GM19438 (cell line): Measurements from ENCODE around the gene PYGL.
"Not testable (repeated sequence)": the region's sequence is repeated elsewhere in the genome, so short reads cannot be mapped to it uniquely, and the experiment has no call there.

ENCODE experiments used
- ATAC-seq: cut with Tn5 transposase; IDR thresholded peaks from one replicate; pipeline ENCODE4 v1.9.1; 2021; ENCODE audit warnings: low read depth; ENCODE audit not compliant: unreplicated experiment

PYGL gene

DNA sequence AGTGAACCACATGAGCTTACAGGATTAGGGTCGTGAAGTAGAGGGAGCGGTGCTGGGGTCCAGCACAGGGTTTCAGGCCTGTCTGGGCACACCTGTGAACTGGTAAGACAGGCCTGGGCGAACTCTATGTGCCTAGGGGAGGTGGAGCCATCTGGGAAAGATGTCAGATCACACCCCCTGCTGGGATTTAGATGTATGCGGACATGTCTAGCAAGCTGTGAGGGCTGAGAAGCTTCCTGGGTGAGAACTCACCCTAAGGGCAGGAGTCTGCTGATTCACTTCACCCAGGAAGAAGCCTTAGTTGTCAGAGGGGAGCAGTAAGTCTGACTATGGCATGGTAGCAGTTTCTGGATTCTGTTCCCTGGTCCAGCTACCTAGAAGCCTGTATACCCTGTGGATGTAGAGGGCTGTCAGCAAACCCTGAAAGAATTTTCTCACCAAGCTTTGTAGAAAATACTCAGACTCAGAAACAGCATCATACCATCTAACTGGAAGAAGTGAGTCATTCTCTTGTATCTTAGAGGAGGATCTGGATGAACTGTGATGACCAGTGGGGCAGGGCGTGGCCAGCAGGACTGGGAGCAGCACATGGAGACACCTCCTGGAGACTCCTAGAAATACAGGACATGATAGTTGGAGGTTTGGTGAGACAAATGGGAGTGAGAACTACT is 11.2 kb upstream of the PYGL start:
- no peak for ATAC-seq

DNA sequence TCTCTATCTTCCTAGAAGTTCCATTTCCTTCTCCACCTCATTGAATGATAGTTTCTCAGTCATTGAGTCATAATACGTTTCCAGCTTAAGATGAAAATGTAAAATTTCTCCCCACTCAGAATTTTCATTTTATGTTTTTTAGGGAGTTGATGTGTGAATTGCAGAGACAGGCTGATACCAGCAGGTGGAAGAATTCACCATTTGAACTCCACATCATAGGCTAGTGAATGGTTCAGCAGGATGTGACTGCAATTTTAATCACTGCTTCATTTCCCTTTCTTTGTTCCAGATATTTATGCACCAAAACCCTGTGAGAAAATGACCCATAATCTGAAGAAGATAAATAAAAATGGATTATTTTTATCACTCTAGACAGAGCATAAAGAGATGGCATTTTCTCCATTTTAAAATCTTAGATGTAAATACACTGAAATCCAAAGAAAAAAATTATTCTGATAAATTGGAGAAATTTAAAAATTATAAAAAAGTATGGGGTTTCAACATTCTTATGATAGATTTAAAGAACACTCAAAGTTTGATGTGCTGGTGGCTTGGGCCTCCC is 10.6 kb upstream of the PYGL start:
- ATAC-seq: no peak

DNA sequence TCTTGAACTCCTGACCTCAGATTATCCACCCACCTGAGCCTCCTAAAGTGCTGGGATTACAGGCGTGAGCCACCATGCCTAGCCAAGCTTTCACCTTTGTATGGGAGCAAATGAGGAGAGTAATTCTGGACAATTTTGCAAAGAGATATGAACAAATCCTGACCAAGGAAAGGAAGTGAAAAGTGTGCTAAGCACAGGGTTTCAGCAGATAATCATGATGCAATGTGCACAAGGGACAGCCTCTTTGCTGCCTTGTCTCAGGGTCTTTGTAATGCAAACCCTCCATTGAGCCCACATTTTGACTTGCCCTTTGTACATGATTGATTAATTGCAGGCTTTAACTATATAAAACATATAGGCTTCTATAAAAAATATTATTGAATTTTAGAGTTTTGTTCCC is 9.2 kb upstream of the PYGL start:
- ATAC-seq: no peak

DNA sequence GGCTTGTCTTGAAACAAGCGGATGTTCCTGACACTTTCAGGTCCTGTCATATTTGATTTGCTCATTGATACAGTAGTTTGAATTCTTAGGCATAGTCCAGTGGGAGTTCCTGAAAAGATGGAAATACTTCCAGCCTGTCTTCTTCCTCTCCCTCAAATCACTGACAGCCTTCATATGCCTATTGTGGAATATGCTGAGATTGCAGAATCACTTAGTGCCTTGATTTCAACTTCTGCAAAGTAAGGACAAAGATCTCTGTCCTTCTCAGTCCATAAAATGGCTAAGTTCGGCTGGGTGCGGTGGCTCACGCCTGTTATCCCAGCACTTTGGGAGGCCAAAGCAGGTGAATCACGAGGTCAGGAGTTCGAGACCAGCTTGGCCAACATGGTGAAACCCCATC is 6.7 kb upstream of the PYGL start:
- no peak for ATAC-seq

DNA sequence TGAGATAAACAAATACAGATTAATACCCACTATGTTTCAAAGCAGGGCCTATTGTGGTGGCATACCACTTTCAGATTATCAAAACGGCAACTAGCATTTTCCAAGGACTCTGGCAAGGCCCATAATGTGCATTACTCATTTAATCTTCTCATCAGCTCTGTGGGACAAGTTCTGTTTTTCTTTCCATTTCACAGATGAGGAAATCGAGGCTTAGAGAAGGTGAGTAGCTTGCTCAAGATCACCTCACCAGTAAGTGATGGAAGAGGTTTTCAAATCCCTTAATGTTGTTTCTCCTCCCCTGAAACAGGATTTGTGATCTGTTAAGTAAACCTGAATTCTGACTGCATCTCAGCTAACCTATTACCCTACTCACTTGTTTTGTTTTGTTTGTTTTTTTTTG is 3.9 kb upstream of the PYGL start:
- ATAC-seq: no peak

DNA sequence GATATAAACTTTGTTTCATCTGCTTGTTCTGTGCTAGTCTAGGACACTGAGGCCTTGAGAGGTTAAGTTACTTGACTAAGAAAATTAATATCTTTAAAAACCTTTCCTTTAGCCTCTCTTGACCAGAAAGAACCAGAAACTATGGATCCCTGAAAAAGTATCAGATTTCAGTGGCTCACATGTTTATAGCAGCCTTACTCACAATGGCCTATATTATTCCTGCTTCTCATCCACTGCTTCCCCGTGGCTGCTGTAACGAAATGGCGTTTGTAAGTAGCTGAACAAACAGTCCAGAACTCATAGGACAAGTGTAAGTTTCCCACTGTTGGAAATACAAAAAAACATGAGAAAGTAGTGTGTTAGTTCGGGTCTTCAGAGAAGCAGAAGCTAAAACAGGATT is 3.2 kb upstream of the PYGL start:
- ATAC-seq: no peak

DNA sequence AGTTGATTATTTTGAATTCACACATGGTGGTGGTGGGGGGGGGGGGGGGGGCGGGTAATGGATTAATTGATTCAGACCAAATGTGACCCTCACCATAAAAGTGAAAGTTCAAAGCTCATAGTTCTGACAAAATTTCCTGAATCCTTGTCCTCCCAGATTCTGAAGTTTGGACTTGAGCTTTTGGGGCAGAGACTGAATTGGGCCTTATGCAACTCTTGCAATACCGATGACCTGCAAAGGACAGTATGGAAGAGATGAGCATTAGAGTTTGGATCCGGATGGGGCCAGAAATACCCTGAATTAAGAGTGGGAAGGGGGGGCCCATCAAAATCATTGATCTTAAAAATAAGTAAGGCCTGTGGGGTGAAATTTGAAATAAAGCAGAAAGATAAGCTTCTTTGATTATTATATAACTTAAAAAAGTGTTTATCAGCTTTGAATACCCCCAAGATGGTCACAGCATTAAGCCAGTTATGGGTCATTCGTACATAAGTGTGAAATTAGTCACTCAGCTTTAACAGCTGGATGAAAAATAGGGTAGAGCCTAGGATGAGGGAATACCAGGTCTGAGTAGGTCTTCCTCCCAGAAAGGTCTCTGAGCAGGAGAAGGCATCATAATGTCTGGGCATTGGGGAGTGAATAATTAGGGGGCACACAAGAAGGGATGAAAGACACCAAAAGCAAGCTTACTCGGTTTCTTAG is 2.1 kb upstream of the PYGL start:
- ATAC-seq: no peak

DNA sequence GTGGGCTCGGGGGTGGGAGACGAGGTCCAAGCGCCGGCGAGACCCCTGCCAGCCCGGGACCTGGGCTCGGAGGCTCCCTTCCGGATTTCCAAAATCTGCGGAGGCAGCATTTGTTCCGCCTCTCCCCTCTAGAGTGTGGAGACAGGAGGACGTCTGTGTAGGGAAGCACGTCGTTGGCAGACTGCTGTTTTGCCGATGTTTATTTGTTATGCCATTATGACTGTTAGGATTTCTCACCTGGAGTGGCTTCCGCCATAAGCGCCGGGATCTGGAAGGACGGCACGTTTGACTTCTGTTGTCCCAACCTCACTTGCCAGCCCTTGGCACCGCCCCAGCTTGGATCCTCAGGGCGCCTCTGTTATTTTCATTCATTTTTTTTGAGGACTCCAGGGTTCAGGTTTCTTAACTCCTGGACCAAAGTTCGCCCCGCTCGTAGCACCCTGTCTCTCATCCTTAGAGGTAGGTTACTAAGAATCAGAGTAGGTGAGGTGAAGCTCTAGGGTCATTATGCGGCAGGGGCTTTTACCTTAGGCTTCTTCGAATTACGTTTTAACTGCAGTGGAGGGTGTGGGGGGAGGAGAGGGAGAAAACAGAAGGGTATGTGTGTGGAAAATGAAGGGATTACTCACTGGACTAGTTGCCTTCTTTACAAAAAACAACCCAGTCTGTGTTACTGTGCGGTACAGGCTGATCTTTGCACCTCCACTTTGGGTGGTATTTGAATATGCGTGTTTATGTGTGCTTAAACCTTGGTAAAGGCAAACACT is 547 bp upstream of the PYGL start:
- ATAC-seq: peak; percentile 8

DNA sequence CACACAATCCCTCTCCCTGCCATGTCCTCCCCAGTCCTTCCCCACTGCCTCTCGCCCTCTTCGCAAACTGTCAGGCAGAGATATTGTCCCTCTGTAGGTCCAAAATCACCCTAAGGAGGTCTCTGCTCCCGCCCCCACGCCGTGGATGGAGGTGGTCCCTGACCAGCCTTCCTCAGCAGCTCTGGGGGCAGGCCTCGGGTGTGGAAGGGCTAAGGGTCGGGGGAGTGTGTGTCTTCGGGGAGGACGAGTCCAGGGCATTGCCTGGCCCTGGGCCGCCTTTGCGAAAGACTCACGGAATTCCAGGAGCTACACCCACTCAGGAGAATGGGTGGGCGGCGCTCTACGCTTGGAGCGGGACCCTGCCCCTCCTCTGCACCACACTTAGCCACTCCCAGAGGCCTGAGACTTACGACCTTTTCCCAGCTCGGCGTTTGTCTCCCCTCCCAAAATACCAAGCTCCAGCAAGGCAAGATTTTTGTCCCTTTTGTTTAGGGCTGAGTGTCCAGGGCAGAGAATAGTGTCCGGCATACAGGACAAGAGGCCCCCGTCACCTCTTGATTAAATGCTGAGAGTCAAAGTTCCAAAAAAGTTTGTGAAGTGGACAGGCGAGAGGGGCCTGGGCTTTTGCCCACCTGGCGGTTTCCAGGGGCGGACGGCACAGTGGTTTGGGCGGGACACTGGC is 881 bp downstream of the PYGL start:
- ATAC-seq: no peak

DNA sequence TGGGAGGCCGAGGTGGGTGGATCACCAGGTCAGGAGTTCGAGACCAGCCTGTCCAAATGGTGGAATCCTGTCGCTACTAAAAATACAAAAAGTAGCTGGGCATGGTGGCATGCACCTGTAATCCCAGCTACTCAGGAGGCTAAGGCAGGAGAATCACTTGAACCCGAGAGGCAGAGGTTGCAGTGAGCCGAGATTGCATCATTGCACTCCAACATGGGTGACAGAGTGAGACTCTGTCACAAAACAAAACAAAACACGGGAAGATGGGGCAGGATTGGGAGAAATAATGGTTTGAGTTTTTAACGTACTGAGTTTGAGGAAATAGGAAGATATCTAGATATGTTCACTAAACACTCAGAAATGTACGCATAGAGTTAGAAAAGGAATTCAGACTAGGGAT is 2.6 kb downstream of the PYGL start:
- ATAC-seq: not testable (repeated sequence)

DNA sequence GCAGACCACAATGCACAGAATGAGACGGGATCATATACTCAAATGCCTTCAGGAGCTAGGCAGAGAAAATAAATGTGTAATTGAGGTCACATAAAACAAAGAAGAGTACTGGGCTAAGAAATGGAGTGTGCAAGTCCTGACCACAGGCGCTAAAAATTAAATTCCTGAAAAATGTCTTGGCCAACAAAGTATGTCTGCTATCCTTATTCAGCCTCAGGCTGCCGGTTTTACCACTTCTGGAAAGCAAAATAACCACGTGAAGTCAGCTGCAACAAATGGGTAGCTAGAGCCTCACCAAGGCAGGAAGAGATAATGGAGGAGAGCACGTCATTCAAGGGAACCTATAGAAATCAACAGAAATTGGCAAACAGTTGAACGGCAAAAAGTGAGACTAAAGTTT is 3.1 kb downstream of the PYGL start:
- ATAC-seq: no peak

DNA sequence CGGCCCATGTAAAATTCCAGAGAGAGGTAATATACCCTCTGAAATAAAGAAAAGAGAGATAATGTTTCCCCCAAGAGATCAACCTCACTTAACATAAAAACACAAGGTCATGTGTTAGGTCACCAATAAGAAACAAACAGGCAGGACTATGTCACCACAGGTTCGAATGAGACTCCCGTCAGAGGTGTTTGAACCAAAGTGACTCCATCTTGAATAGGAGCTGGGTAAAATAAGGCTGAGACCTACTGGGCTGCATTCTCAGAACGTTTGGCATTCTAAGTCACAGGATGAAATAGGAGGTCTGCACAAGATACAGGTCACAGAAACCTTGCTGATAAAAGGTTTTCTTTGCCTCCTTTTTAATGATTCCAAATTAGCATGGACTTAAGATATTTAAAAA is 6.5 kb downstream of the PYGL start:
- ATAC-seq: no peak

DNA sequence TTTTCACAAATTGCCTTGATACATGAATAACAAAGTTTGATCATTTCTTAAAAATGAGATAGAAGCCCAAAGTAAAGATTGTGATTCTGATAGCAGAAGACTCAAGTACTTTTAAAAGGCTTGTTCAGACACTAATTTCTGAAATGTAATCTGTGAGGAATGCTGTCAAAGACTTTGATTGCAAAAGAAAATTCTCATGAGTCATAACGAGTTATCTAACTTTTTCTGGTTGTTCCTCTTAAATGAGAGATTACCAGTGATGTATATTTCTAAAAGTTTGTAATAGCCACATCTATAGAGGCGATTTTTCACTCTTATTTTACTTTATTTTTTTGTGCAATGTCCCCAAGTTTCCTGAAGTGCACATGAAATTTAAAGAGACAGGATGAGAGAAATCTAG is 7.0 kb downstream of the PYGL start:
- no peak for ATAC-seq

DNA sequence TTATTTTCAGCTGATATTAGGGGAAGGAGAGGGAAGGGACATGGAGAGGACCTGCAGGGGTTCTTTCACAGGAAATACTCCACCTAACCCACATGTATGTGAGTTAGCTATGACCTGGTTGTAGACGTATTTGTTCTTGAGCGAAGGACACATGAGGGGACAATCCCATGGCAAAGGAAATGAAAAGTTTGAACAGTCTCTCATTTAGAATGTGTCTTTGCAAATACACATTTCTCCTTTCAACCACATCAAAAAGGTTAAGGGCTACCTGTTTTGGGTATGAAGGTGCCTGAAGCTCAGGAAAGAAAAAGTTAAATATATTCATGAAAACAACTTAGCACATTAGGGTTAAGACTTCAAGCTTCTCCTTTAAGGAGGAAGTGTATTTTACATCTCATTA is 7.4 kb downstream of the PYGL start:
- no peak for ATAC-seq

DNA sequence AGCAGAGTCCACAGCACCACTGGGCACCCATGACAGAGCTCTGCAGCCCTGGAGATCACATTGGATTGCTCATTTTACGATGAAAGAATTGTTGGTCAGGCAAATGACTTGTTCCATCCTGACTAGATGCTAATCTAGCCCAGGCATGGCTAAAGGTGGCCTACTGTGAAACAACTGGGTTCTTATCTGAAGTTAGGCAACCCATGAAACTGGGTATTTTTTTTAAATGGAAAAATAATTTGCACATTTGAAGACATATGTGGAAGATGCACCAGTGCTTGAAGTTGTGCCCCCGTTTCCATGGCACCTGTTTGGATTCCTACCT is 8.3 kb downstream of the PYGL start:
- no peak for ATAC-seq

DNA sequence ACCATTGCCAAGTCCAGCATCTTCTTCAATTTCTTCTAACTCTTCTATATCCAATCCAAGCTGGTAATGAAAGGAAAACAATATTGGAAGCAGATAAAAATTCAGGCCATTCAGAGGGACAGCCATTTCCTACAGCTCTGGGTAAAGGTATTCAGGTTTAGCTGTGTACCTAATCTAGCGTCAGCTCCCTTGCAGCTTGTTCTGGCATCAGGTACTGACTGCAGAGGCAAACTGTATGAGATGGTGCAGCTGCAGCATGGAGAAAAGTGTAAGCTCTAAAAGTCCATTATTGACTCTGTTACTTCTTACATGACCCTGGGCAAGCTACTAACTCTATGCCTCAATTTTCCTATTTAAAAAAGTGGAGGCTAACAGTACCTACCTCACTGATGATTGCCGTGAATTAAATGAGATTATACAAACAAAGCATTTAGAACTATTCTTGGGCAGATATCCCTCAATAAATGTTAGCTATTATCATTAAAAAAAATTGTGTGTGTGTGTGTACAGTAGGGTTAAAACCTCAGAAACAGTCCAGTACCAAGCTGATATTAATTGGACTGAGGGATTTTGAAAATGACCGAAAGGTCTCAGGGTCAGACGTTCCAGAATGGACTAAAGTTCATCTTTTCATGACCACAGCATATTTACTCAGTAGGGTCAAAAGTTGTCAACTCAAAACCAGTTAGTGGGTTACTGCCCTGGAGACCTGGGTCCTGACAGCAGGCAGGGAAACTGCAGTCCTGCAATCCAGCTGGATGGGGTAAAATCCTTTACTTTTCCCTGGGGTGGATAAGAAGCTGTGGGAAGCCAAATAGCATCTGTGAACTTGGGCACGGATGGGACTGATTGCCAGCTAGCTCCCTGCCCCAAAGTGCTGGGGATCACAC is 8.9 kb downstream of the PYGL start:
- ATAC-seq: no peak

DNA sequence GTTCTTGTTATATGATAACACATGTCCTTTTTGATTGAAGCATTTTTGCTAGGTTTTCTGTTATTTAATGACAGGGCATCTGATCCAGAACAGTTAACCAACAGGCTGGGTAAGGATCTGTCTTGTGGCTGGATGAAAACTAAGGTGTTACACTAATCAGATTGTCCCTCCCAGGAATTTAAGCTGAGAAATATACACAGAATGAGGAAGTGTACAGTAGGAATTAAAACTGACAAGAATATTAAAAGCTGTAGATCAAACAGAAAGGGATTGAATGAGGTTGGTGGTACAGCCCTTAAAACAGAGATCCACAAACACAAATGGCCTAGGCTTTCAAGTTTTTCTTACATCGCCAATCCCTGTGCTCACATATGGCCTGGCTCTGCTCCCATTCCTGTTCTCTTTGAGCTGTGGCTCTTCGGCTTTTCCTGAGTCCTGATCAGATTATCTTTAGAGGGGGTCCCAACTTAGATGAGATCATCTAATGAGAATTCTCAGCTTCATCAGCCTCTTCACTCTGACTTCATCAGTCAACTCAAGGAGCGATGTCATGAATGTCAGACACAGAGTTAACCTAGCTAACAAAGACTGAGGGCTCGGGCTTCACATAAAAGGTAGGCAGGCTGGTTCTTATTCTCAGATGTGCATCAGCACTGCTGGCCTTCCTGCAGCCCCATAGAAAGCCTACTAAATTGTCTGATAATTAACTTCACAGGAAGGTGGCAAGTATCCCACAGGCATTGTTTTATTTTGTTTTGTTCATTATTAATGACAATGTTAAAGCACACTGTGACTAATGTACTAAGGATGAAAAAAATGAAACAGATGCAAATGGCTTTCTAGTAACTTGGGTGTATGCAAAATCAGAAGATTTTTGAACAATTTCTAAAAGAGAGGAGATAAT is 11.4 kb downstream of the PYGL start:
- no peak for ATAC-seq

DNA sequence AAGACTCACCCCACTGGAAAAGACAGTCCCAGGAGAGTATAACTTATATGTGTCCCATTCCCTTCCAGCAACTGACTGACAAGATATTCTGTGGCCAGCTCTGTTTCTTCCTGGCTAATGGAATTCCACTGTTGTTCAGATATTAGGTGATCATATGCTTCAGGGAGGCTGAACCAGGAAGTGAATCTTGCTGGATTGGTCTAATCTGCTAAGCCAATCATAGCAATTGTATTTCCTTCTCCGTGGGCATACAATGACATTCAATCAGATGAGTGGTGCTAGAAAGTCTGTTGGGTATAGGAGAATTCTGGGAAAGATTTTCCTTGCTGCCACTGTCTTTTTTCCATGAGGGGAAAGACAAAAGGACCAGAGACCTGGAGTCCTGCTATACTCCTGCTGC is 12.1 kb downstream of the PYGL start:
- ATAC-seq: no peak

DNA sequence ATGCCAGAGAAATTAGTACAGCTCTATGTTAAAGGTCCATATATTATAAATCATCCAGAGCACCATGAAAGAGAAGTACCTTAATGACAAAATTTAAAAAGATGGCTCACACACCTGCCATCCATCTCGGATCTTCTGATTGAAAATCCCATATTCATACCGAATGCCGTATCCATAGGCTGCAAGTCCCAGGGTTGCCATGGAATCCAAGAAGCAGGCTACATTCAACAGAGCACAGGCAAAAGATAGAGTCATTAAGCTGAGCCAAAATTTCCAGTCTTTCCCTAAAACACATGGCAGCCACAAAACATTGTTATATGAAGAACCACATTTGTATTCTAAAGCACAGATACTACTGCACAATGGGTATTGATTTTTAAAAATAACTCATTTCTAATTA is 12.7 kb downstream of the PYGL start:
- ATAC-seq: no peak
